ENCODE results near the gene YLPM1. TPM values are rescaled to one million over a fixed set of nuclear protein-coding genes. Genes with fewer than 3 reads are reported as not detected.
A peak's percentile ranks its signal among the peaks of the same experiment; 100 is the strongest.

YLPM1 gene
- total and polyA plus RNA-seq, 12 donors = 24.0 to 58.6 (median 46.5) TPM

GRCh38 chr14:74855945-74856344, 92.8 kb downstream of the YLPM1 start:
- Histone ChIP-seq H3K27me3 (no peaks in the 10 kb centered on the region), H3K4me3 (no peak overlapping the region), H3K36me3 (replicated peaks in 1 of 2) (no peaks in the 10 kb centered on the region), H3K4me1 (replicated peaks in 1 of 2) (no peaks in the 10 kb centered on the region), H3K27ac (peak overlapping the region in 1 of 5 donors; percentile 59), H3K9me3 (replicated peaks in 1 of 3) (no peaks in the 10 kb centered on the region)
- intact Hi-C loops (cut with DNase I) = no loop called here
- DNase-seq = no peak
- 73 to 88% (median 73%) methylated on average over 4 of the region's 4 CpGs for WGBS, 4 donors
- TF ChIP-seq POLR2A (IDR thresholded peaks at IDR 0.05) (no peak), CTCF (IDR thresholded peaks at IDR 0.05) (no peak)

GRCh38 chr14:74856366-74856765, 93.2 kb downstream of the YLPM1 start:
- no peak for TF ChIP-seq POLR2A (IDR thresholded peaks at IDR 0.05)
- TF ChIP-seq CTCF (IDR thresholded peaks at IDR 0.05) = no peak
- Histone ChIP-seq H3K27ac (no peak overlapping the region), H3K4me3 (no peak overlapping the region), H3K4me1 (replicated peaks in 1 of 2) (no peaks in the 10 kb centered on the region), H3K36me3 (replicated peaks in 1 of 2) (no peaks in the 10 kb centered on the region), H3K9me3 (replicated peaks in 1 of 3) (no peaks in the 10 kb centered on the region), H3K27me3 (no peaks in the 10 kb centered on the region)
- DNase-seq = no peak
- 70 to 79% (median 77%) methylated on average over 1 of the region's 1 CpG for WGBS, 4 donors
- intact Hi-C loops (cut with DNase I) = no loop called here

GRCh38 chr14:74858022-74858421, 94.9 kb downstream of the YLPM1 start:
- WGBS, 4 donors = 56 to 90% (median 77%) methylated on average over 1 of the region's 1 CpG
- Histone ChIP-seq H3K36me3 (replicated peaks in 1 of 2) (no peaks in the 10 kb centered on the region), H3K4me1 (replicated peaks in 1 of 2) (no peaks in the 10 kb centered on the region), H3K27ac (no peak overlapping the region), H3K9me3 (replicated peaks in 1 of 3) (no peaks in the 10 kb centered on the region), H3K27me3 (no peaks in the 10 kb centered on the region), H3K4me3 (no peak overlapping the region)
- TF ChIP-seq CTCF (IDR thresholded peaks at IDR 0.05) (no peak), POLR2A (IDR thresholded peaks at IDR 0.05) (no peak)
- intact Hi-C loops (cut with DNase I) = no loop called here
- DNase-seq = no peak

GRCh38 chr14:74859757-74860552, 96.8 kb downstream of the YLPM1 start:
- Histone ChIP-seq H3K9me3 (replicated peaks in 1 of 3) (no peaks in the 10 kb centered on the region), H3K4me3 (no peak overlapping the region), H3K27me3 (no peaks in the 10 kb centered on the region), H3K4me1 (replicated peaks in 1 of 2) (no peaks in the 10 kb centered on the region), H3K27ac (no peak overlapping the region), H3K36me3 (replicated peaks in 1 of 2) (no peaks in the 10 kb centered on the region)
- DNase-seq = no peak
- TF ChIP-seq CTCF (IDR thresholded peaks at IDR 0.05) (no peak), POLR2A (IDR thresholded peaks at IDR 0.05) (no peak)
- 52 to 68% (median 60%) methylated on average over 10 of the region's 10 CpGs for WGBS, 4 donors
- intact Hi-C loops (cut with DNase I) = loop anchor here (5.0 kb wide), 2 partner anchors 47 to 227 kb away; no protein-coding TSS in a partner anchor

All from adrenal gland (tissue), 12 donors.